HG03280 (cell line): ENCODE data around the gene KRTAP10-5.
"Not testable (repeated sequence)": the region's sequence is repeated elsewhere in the genome, so short reads cannot be mapped to it uniquely, and the experiment has no call there.

Experiments used
- ATAC-seq: cut with Tn5 transposase; IDR thresholded peaks from one replicate; pipeline ENCODE4 v1.9.1; 2021; ENCODE audit warnings: mild to moderate bottlenecking, moderate library complexity; ENCODE audit not compliant: unreplicated experiment

The KRTAP10-5 gene

DNA sequence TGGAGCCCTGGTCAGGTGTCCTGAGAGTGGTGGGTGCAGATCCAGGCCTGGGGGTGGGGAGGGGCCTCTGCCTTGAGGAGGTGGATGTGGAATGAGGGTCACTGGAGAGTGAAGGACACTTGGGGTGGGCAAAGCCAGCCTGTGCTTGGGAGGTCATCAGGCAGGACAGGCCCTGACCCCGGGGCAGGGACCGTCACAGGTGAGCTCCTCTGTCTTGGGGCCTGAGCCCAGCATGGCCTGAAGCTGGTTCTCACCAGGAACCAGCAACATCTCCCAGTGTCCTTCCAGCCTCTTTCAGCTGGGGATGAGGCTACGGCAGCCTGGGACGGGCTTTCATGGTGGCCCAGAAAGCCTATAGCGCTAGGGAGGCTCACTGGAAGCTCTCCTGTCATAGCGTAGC is 28.3 kb downstream of the KRTAP10-5 start:
- no peak for ATAC-seq

- ATAC-seq: no peak
Measured at GRCh38 chr21:44551340-44551961, 29.0 kb downstream of the KRTAP10-5 start, which contains the start of gene KRTAP10-2. Gene KRTAP10-2 (minus strand): TSS chr21:44551505. CDS start chr21:44551458, 47 bp downstream.

GRCh38 chr21:44550807-44551206 is 29.6 kb downstream of the KRTAP10-5 start:
- ATAC-seq: no peak

DNA sequence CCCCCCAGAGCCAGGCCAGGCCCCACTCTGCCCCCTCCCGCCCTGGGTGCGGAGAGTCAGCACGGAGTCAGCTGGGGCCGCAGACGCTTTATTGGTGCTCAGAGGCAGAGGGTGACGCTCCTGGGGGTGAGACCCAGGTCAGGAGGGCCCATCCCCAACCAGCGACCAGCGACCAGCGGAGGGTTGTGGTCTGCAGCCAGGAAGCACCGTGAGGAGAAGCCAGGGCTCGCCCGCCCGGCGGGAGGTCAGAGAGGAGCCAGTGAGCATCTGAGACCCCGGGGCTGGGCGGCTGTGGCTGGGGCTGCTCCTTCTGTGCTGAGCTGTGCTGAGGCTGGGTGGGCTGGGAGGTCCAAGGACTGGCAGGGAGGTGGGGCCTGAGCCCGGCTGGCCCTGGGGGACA is 30.1 kb downstream of the KRTAP10-5 start:
- not testable (repeated sequence) for ATAC-seq

DNA sequence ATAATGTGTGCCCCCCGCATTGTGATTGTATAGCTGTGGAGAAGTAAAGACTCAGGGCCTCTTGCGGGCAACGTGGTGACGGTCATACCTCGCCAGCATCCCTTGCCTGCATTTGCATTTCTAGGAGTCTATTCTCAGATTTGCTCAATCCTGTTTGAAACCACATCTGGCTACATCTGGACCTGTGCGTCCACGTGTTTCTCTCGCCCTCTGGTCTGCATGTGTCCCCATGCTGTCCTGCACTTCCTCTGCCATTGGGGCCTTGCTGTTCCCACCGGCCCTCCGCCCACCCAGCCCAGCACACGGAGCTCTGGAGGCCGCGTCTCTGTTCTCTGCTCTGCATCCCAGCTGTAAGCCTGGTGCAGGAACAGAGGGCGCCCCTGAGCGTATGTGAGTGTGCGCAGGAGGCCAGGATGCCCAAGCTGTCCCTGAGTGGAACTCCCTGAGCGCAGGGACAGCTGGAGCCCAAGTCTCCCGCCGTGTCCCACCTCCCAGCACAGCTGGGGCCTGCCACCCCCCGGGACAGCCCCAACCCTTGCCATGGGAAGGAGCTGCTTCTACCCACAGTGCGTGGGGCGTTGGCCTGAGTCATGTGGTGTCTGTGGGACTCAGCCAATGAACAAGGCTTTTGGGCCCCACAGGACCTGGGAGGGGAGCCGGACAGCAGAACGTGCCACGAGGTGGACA is 30.7 kb downstream of the KRTAP10-5 start:
- ATAC-seq: no peak

DNA sequence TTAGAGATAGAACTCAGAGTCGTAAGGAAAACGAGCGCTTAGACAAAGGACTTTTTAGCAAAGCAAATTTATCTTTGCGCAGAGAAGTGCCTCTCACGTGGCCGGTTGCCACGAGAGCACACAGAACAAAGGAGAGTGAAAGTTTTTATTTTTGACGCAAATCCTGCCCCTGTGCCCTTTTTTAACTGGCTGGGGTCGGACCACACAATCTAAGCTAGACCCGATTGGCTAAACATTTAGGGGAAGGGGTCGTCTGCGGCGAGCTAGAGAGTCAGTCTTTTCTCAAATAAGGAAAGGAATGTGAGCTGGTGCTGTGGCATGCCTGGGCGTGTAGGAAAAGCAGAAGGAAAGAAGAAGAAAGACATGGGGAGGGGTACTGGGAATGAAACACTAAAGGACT is 31.5 kb downstream of the KRTAP10-5 start:
- no peak for ATAC-seq

- ATAC-seq: no peak
Measured at GRCh38 chr21:44548381-44548780, 32.0 kb downstream of the KRTAP10-5 start.

DNA sequence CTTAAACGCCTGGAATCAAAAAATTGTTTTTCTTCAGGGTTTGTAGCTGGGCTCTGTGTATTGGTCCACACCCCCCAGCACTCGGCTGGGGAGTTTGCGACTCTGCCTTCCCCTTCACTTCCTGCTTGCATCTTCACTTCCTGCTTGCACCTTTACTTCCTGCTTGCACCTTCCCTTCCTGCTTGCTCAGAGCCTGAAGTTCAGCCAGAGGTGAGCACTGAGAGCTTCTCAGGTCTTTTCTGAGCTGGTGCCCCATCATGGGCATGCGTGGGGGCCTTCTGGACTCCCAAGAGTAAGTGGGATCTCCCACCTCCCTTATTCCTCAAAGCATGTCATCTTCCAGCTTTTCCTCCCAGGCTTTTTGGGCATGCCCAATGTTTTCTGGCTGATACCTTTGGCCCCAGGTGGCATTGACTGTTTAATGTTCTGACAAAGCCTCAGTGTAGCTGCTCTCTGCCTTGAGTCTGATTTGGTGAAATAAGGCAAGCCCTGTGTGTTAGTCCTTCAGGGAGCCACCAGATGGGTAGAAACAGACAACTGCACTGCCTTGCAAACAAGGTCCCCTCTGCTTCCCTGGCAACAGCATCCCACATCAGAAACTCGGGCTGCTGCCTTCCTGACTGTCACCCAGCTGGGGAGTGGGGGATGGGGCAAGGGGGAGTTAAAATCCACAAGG is 32.6 kb downstream of the KRTAP10-5 start:
- no peak for ATAC-seq

GRCh38 chr21:44544566-44544965 is 35.8 kb downstream of the KRTAP10-5 start:
- no peak for ATAC-seq

DNA sequence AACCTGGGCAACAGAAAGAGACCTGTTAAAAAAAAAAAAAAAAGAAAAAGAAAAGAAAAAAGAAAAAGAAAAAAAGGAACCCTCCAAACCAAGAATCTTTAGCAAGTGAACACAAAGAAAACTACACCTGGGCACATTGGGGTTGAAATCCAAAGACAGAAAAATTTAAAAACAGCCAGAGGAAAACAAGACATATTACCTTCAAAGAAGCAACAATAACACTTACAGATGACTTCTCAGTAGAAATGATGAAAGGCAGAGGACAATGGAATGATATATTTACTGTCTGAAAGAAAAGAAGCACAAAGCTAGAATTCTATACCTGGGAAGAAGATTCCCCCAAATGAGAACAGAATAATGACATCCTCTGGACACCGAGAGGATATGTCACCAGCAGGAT is 37.7 kb downstream of the KRTAP10-5 start:
- no peak for ATAC-seq

- ATAC-seq: no peak
Measured at GRCh38 chr21:44540741-44541288, 39.6 kb downstream of the KRTAP10-5 start.

GRCh38 chr21:44539991-44540666 is 40.3 kb downstream of the KRTAP10-5 start, which contains the start of gene KRTAP10-1:
Gene KRTAP10-1 (minus strand): TSS chr21:44540195. CDS start chr21:44540150, 45 bp downstream.
- no peak for ATAC-seq

GRCh38 chr21:44539046-44539445 is 41.4 kb downstream of the KRTAP10-5 start:
- ATAC-seq: no peak

DNA sequence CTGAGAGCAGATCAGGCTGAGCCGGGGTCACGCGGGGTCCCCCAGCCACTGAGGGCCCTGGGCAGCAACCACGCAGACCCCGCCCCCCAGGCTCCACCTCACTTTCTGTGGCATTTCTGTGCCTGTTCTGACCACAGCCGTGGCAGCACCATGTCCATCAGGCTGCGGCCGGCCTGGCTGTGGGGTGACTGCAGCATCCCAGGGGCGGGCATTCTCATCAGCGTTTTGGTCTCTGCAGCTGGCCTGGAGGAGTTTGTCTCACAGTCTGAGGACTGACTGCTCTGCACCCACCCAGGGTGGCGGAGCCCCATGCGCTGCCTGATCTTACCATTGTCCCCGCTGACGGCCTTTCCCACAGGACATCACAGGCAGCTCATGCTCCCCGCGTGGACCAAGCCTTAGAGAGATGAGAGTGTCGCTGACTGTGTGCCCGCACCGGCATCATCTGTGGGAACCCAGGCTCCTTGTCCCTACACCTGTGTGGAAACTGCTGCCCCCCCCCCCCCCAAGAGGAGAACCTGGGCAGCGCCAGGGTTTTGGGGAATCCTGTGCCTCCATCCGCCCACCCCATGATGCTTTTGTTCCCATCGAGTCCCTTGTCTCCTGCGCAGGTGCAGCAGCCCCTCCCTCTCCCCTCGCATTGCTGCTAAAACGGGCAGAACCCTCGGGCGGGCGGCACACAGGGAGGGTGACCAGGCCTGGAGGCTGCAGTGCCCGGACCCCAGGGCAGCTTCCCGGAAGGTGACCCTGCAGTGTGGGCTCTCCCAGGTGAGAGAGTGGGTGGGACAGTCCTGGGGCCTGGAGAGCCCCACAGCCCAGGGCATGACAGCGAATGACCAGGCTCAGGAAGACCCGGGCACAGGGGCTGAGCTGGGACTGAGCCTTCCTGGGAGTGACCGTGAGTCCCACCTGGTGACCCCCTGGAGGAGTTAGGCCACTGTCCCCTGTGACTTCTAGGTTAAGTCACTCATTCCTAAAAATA is 42.2 kb downstream of the KRTAP10-5 start:
- no peak for ATAC-seq

DNA sequence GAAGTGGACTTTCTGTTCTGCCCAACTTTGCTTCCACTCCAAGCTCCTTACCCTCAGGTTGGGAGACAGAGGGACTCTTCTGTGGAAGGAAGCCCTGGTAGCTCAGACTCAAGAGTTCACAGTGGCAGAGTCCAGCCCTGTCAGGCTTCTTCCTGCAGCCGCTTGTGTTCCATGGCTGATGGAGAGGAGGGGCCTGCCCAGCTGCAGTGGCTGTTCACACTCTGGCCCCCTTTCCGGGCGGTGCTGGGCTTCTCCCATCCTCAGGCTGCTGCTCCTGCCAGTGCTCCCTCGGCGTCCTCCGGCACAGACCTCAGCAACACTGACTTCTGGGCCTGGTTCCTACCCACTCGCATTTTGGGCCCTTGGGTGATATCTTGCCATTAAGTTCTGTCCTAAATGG is 44.4 kb downstream of the KRTAP10-5 start:
- no peak for ATAC-seq

DNA sequence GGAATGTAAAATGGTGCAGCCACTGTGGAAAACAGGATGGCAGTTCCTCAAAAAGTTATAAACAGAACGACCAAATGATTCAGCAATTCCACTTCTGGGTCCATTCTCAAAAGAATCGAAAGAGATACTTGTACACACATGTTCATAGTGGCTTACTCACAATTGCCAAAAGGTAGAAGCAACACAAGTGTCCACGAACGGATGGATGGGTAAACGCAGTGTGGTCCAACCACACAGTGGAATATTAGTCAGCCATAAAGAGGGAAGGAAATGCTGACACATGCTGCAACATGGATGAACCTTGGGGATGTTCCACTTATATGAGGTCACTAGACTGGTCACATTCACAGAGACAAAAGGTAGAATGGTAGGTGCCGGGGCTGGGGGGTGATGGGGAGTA is 45.7 kb downstream of the KRTAP10-5 start:
- no peak for ATAC-seq

GRCh38 chr21:44533891-44534627 is 46.3 kb downstream of the KRTAP10-5 start:
- ATAC-seq: no peak

DNA sequence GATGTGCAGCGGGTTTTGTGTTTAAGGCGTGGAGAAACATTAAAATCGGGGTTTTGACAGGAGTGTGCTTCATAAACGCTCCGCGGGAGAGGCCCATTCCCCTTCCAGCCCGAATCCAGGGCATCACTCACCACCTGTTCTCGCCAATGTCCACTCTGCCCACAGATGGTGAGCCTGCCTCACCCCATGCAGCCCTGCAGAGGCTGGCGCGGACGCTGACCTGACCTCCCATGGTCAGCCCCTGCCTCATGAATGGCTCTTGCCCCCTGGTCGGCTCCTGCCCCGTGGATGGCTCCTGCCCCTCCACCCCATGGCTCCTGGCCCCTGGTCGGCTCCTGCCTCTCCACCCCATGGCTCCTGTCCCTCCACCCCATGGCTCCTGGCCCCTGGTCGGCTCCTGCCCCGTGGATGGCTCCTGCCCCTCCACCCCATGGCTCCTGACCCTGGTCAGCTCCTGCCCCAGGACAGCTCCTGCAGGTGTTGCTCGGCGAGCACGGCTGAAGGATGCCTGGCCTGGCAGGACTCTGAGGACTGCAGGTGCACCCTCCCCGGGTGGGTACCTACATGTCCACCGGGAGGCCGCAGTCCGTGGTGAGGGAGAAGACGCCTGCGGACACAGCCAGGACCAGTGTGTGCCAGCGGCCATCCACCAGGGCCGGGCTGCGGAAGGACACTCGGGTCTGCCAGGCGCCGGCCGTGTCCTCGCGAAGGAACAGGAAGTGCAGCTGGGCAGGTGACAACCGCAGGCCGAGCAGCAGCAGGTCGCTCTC is 47.1 kb downstream of the KRTAP10-5 start:
- no peak for ATAC-seq
